OCI-LY3 (cell line): ENCODE results near the gene NINL.
"Not testable (repeated sequence)": the region's sequence is repeated elsewhere in the genome, so short reads cannot be mapped to it uniquely, and the experiment has no call there.

ENCODE experiments used
- H2AFZ ChIP-seq: fragments of 200-600, 300-600 bp; shearing (Covaris generic); 2 replicates; pipeline ENCODE4 v1.6.0; 2014; ENCODE audit warnings: antibody characterized with exemption, low read depth, low read length
- H3K27ac ChIP-seq: fragments of 200-600, 300-600 bp; sonication (generic); 2 replicates; pipeline ENCODE4 v1.5.1; 2014; ENCODE audit warnings: mild to moderate bottlenecking, low read length, moderate library complexity, mixed read lengths
- H3K27me3 ChIP-seq: fragments of 200-600, 300-600 bp; sonication (generic); 2 replicates; pipeline ENCODE4 v1.6.1; 2014; ENCODE audit warnings: low read depth, low read length, mixed read lengths
- H3K36me3 ChIP-seq: fragments of 200-600, 300-600 bp; sonication (generic); replicated peaks from 2 replicates; pipeline ENCODE3; 2014; ENCODE audit warnings: low read depth, low read length, mixed read lengths
- H3K4me1 ChIP-seq: fragments of 300-600, 200-600 bp; sonication (generic); 2 replicates; pipeline ENCODE4 v1.6.1; 2014; ENCODE audit warnings: low read length, mixed read lengths
- H3K4me2 ChIP-seq: fragments of 200-600, 300-600 bp; sonication (generic); 2 replicates; pipeline ENCODE4 v1.6.1; 2014; ENCODE audit warnings: low read length, mixed read lengths
- H3K4me3 ChIP-seq: fragments of 300-600, 200-600 bp; sonication (generic); 2 replicates; pipeline ENCODE4 v1.5.1; 2014; ENCODE audit warnings: antibody characterized with exemption, mild to moderate bottlenecking, low read length, moderate library complexity
- H3K79me2 ChIP-seq: fragments of 300-600, 200-600 bp; shearing (Covaris generic); 2 replicates; pipeline ENCODE4 v1.6.1; 2014; ENCODE audit warnings: mild to moderate bottlenecking, low read length, mixed read lengths
- H3K9ac ChIP-seq: fragments of 300-600, 200-600 bp; shearing (Covaris generic); 2 replicates; pipeline ENCODE4 v1.6.0; 2014; ENCODE audit warnings: mild to moderate bottlenecking, low read length, moderate library complexity
- H3K9me3 ChIP-seq: fragments of 200-600, 300-600 bp; shearing (Covaris generic); 2 replicates; pipeline ENCODE4 v1.6.1; 2014; ENCODE audit warnings: low read length, mixed read lengths; ENCODE audit not compliant: insufficient read depth
- H4K20me1 ChIP-seq: fragments of 200-600, 300-600 bp; sonication (generic); 2 replicates; pipeline ENCODE4 v1.6.1; 2016; ENCODE audit warnings: low read length, mixed read lengths; ENCODE audit not compliant: insufficient read depth
- EZH2phosphoT487 ChIP-seq: fragments of 200-600 bp; shearing (Covaris generic); IDR thresholded peaks from 2 replicates; pipeline ENCODE4 v1.6.1; 2018; ENCODE audit warnings: antibody characterized with exemption, mixed run types, low read depth
- TF ChIP-seq, protein P1 (sequence below): fragments of 200-600, 300-600 bp; sonication (generic); IDR thresholded peaks from 2 replicates; pipeline ENCODE4 v1.5.1; 2014; ENCODE audit warnings: antibody characterized with exemption, low read length, low read depth

The NINL gene

GRCh38 chr20:25584905-25585704, at the start of gene NINL:
NINL (minus strand) TSS chr20:25585531; CDS start chr20:25526587, 58,944 bp downstream.
- no peaks in the 10 kb centered on the region; the same call in 1 of the 2 replicates for H3K9me3 ChIP-seq
- no peak for TF ChIP-seq EZH2phosphoT487
- TF ChIP-seq, protein P1, sequence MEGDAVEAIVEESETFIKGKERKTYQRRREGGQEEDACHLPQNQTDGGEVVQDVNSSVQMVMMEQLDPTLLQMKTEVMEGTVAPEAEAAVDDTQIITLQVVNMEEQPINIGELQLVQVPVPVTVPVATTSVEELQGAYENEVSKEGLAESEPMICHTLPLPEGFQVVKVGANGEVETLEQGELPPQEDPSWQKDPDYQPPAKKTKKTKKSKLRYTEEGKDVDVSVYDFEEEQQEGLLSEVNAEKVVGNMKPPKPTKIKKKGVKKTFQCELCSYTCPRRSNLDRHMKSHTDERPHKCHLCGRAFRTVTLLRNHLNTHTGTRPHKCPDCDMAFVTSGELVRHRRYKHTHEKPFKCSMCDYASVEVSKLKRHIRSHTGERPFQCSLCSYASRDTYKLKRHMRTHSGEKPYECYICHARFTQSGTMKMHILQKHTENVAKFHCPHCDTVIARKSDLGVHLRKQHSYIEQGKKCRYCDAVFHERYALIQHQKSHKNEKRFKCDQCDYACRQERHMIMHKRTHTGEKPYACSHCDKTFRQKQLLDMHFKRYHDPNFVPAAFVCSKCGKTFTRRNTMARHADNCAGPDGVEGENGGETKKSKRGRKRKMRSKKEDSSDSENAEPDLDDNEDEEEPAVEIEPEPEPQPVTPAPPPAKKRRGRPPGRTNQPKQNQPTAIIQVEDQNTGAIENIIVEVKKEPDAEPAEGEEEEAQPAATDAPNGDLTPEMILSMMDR: no peak
- no peak within 1 kb of the TSS for H2AFZ ChIP-seq
- no peaks in the 10 kb centered on the region for H3K4me1 ChIP-seq
- no peaks in the 10 kb centered on the region for H4K20me1 ChIP-seq
- no peaks in the 10 kb centered on the region for H3K79me2 ChIP-seq
- H3K4me3 ChIP-seq: no peak within 1 kb of the TSS
- H3K9ac ChIP-seq: no peak within 1 kb of the TSS
- H3K27ac ChIP-seq: no peak within 1 kb of the TSS
- no peaks in the 10 kb centered on the region for H3K27me3 ChIP-seq
- H3K36me3 ChIP-seq: no peaks in the 10 kb centered on the region
- H3K4me2 ChIP-seq: no peak within 1 kb of the TSS

- H3K4me3 ChIP-seq: no peak overlapping the region
Measured at GRCh38 chr20:25632940-25633790, 47.8 kb upstream of the NINL start.

DNA sequence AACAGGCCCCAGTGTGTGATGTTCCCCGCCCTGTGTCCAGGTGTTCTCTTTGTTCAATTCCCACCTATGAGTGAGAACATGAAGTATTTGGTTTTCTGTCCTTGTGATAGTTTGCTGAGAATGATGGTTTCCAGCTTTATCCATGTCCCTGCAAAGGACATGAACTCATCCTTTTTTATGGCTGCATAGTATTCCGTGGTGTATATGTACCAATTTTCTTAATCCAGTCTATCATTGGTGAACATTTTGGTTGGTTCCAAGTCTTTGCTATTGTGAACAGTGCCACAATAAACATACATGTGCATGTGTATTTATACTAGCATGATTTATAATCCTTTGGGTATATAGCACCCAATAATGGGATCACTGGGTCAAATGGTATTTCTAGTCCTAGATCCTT, 45.3 kb upstream of the NINL start:
- not testable (repeated sequence) for H3K79me2 ChIP-seq, H3K4me2 ChIP-seq, H3K9me3 ChIP-seq, H2AFZ ChIP-seq, H3K4me3 ChIP-seq, H3K27me3 ChIP-seq, H3K27ac ChIP-seq, H3K9ac ChIP-seq
- peaks cover 17% of the 10 kb centered on the region for H3K36me3 ChIP-seq
- peaks cover 19% of the 10 kb centered on the region for H3K4me1 ChIP-seq
- peaks cover 19% of the 10 kb centered on the region; the same call in 1 of the 2 replicates for H4K20me1 ChIP-seq

More at GRCh38 chr20:25632940-25633790, 47.8 kb upstream of the NINL start:
- no peak overlapping the region for H3K27ac ChIP-seq
- H4K20me1 ChIP-seq: peaks cover 19% of the 10 kb centered on the region; the same call in 1 of the 2 replicates
- H3K36me3 ChIP-seq: peaks cover 38% of the 10 kb centered on the region
- peaks cover 4% of the 10 kb centered on the region for H3K79me2 ChIP-seq
- peaks cover 19% of the 10 kb centered on the region for H3K4me1 ChIP-seq
- H3K4me2 ChIP-seq: peak overlapping the region; percentile 44
- no peak overlapping the region for H3K9ac ChIP-seq
- TF ChIP-seq, protein P1: no peak
- no peak for TF ChIP-seq EZH2phosphoT487
- H2AFZ ChIP-seq: no peak overlapping the region
- H3K27me3 ChIP-seq: no peaks in the 10 kb centered on the region
- peaks cover 24% of the 10 kb centered on the region for H3K9me3 ChIP-seq

DNA sequence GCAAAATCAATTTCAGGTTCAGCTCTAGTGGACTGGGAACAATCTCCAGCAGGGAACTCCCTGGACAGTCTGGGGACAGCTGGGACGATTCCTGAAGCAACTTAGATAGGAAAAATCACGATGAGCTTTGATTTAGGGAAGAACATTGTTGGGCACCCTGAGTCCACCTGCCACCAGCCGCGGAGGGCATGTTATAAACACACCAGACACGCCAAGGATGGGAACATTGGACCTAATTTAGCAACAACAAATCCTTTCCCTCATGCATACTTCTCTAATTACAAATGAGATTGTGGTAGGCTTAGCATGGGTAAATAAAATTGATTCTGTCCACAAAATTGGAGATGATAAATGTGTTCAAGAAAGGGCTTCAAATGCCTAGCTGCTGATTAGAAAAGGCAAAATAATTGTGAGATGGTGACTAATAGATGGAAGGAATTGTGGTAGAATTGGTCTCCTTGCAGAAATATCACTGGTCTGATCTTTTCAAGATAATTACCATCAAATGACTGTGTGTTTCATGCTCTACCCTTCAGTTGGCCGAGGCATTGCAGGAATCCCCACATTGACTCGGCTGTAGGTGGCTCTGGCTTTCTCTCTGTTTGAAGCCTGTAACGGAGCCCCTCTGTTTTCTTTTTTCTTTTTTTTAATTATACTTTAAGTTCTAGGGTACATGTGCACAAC, 44.6 kb upstream of the NINL start:
- TF ChIP-seq, protein P1: no peak
- TF ChIP-seq EZH2phosphoT487: no peak

More for the DNA sequence above, 44.6 kb upstream of the NINL start:
- Histone ChIP-seq H3K79me2 (peaks cover 10% of the 10 kb centered on the region), H3K36me3 (peaks cover 18% of the 10 kb centered on the region), H3K9ac (no peak overlapping the region), H3K27ac (no peak overlapping the region), H2AFZ (no peak overlapping the region), H3K4me1 (peaks cover 22% of the 10 kb centered on the region), H3K27me3 (no peaks in the 10 kb centered on the region), H4K20me1 (peaks cover 19% of the 10 kb centered on the region; the same call in 1 of the 2 replicates), H3K9me3 (peaks cover 7% of the 10 kb centered on the region; the same call in 1 of the 2 replicates), H3K4me2 (no peak overlapping the region), H3K4me3 (no peak overlapping the region)
